H9 (cell line): ENCODE data around the gene MAST4. TPM values are rescaled to one million over a fixed set of nuclear protein-coding genes. Genes with fewer than 3 reads are reported as not detected.
A peak's percentile ranks its signal among the peaks of the same experiment; 100 is the strongest.

Experiments
- DNase-seq: peaks from one replicate; pipeline ENCODE4 v3.0.0-alpha.2; 2017
- H2AFZ ChIP-seq: one replicate; pipeline ENCODE4 v1.6.1; 2013; ENCODE audit warnings: mild to moderate bottlenecking, low read length, control low read depth, moderate library complexity
- H2AK5ac ChIP-seq: 2 replicates; pipeline ENCODE4 v1.6.1; 2013; ENCODE audit warnings: low read length, control low read depth, mixed read lengths; ENCODE audit not compliant: insufficient read length
- H2BK120ac ChIP-seq: one replicate; pipeline ENCODE4 v1.6.1; 2013; ENCODE audit warnings: low read depth, mild to moderate bottlenecking, low read length, control low read depth, inconsistent platforms; ENCODE audit not compliant: poor library complexity, severe bottlenecking
- H2BK12ac ChIP-seq: 2 replicates; pipeline ENCODE4 v1.6.1; 2013; ENCODE audit warnings: low read length, control low read depth, mixed read lengths, low read depth; ENCODE audit not compliant: insufficient read length
- H2BK15ac ChIP-seq: 2 replicates; pipeline ENCODE4 v1.6.1; 2013; ENCODE audit warnings: low read depth, low read length, control low read depth
- H2BK20ac ChIP-seq: one replicate; pipeline ENCODE4 v1.6.1; 2013; ENCODE audit warnings: low read depth, mild to moderate bottlenecking, low read length, control low read depth, inconsistent platforms; ENCODE audit not compliant: poor library complexity, severe bottlenecking
- H2BK5ac ChIP-seq: 2 replicates; pipeline ENCODE4 v1.6.1; 2013; ENCODE audit warnings: low read length, control low read depth, mixed read lengths; ENCODE audit not compliant: insufficient read length
- H3K14ac ChIP-seq: 2 replicates; pipeline ENCODE4 v1.6.1; 2013; ENCODE audit warnings: low read length, control low read depth; ENCODE audit not compliant: insufficient read depth
- H3K18ac ChIP-seq: 2 replicates; pipeline ENCODE4 v1.6.1; 2013; ENCODE audit warnings: low read depth, mild to moderate bottlenecking, mixed read lengths, low read length, control low read depth; ENCODE audit not compliant: insufficient read length
- H3K23ac ChIP-seq: 2 replicates; pipeline ENCODE4 v1.6.1; 2013; ENCODE audit warnings: low read length, control low read depth, mixed read lengths, low read depth; ENCODE audit not compliant: insufficient read length
- H3K23me2 ChIP-seq: 2 replicates; pipeline ENCODE4 v1.6.1; 2013; ENCODE audit warnings: low read depth, mild to moderate bottlenecking, mixed read lengths, low read length, control low read depth; ENCODE audit not compliant: insufficient read length, poor library complexity, severe bottlenecking
- H3K27ac ChIP-seq: 2 replicates; pipeline ENCODE4 v1.5.1; 2013; ENCODE audit warnings: low read length, control low read depth, mixed read lengths, low read depth; ENCODE audit not compliant: insufficient read length
- H3K27me3 ChIP-seq: 2 replicates; pipeline ENCODE4 v1.6.1; 2013; ENCODE audit warnings: low read length, control low read depth, inconsistent platforms; ENCODE audit not compliant: insufficient read depth
- H3K4ac ChIP-seq: 2 replicates; pipeline ENCODE4 v1.6.1; 2013; ENCODE audit warnings: low read depth, mild to moderate bottlenecking, control low read depth, inconsistent platforms, low read length, moderate library complexity
- H3K4me1 ChIP-seq: 2 replicates; pipeline ENCODE4 v1.6.1; 2013; ENCODE audit warnings: low read length, control low read depth, inconsistent platforms; ENCODE audit not compliant: insufficient read depth
- H3K4me2 ChIP-seq: 2 replicates; pipeline ENCODE4 v1.6.1; 2013; ENCODE audit warnings: low read length, control low read depth, mixed read lengths; ENCODE audit not compliant: insufficient read length, insufficient read depth
- H3K56ac ChIP-seq: 2 replicates; pipeline ENCODE4 v1.6.1; 2013; ENCODE audit warnings: low read depth, mild to moderate bottlenecking, mixed read lengths, low read length, control low read depth; ENCODE audit not compliant: insufficient read length
- H3K79me1 ChIP-seq: 2 replicates; pipeline ENCODE4 v1.6.1; 2013; ENCODE audit warnings: low read depth, mild to moderate bottlenecking, moderate library complexity, low read length, control low read depth, inconsistent platforms; ENCODE audit not compliant: insufficient read depth, poor library complexity, severe bottlenecking
- H3K79me2 ChIP-seq: 2 replicates; pipeline ENCODE4 v1.6.1; 2013; ENCODE audit warnings: low read length, control low read depth, inconsistent platforms; ENCODE audit not compliant: insufficient read depth
- H3K9ac ChIP-seq: 2 replicates; pipeline ENCODE4 v1.6.1; 2013; ENCODE audit warnings: low read length, control low read depth, mixed read lengths; ENCODE audit not compliant: insufficient read length; ENCODE audit errors: extremely low read depth
- H3K9me3 ChIP-seq: one replicate; pipeline ENCODE4 v1.6.1; 2013; ENCODE audit warnings: low read depth, low read length, inconsistent platforms; ENCODE audit not compliant: control insufficient read depth
- H3T11ph ChIP-seq: one replicate; pipeline ENCODE4 v1.6.1; 2013; ENCODE audit warnings: mild to moderate bottlenecking, low read length, control low read depth, inconsistent platforms
- H4K20me1 ChIP-seq: one replicate; pipeline ENCODE4 v1.6.1; 2013; ENCODE audit not compliant: control insufficient read depth, insufficient read length, insufficient read depth
- H4K5ac ChIP-seq: 2 replicates; pipeline ENCODE4 v1.6.1; 2013; ENCODE audit warnings: low read depth, mild to moderate bottlenecking, mixed read lengths, low read length, control low read depth; ENCODE audit not compliant: insufficient read length
- H4K8ac ChIP-seq: replicated peaks from 2 replicates; pipeline ENCODE4 v1.6.1; 2013; ENCODE audit warnings: low read length, control low read depth, mixed read lengths, low read depth; ENCODE audit not compliant: insufficient read length
- H4K91ac ChIP-seq: 2 replicates; pipeline ENCODE4 v1.6.1; 2013; ENCODE audit warnings: low read depth, mild to moderate bottlenecking, moderate library complexity, mixed read lengths, low read length, control low read depth; ENCODE audit not compliant: insufficient read length
- H3K27ac Mint-ChIP-seq, 3 experiments: 2 replicates in 2 of 3; 3 replicates in 1 of 3; pipeline ENCODE4 v1.8.0; 2020 to 2021; ENCODE audit warnings: mixed read lengths in 3 of 3, mild to moderate bottlenecking in 1 of 3, moderate library complexity in 1 of 3
- H3K27me3 Mint-ChIP-seq: 2 replicates; pipeline ENCODE4 v1.8.0; 2021; ENCODE audit warnings: low read depth, mild to moderate bottlenecking, moderate library complexity, mixed read lengths
- H3K36me3 Mint-ChIP-seq, 3 experiments: 2 replicates in 2 of 3; 3 replicates in 1 of 3; pipeline ENCODE4 v1.8.0; 2020 to 2021; ENCODE audit warnings: low read depth in 3 of 3, mixed read lengths in 3 of 3; ENCODE audit not compliant: insufficient read depth in 1 of 3
- H3K4me1 Mint-ChIP-seq, 2 experiments: 2 replicates each; pipeline ENCODE4 v1.8.0; 2020; ENCODE audit warnings: mixed read lengths in 2 of 2
- H3K4me3 Mint-ChIP-seq, 2 experiments: 2 replicates in 1 of 2; 3 replicates in 1 of 2; pipeline ENCODE4 v1.8.0; 2020 to 2021; ENCODE audit warnings: mild to moderate bottlenecking in 2 of 2, mixed read lengths in 2 of 2, moderate library complexity in 1 of 2
- H3K9me3 Mint-ChIP-seq, 2 experiments: 2 replicates in 1 of 2; 3 replicates in 1 of 2; pipeline ENCODE4 v1.8.0; 2020; ENCODE audit warnings: mild to moderate bottlenecking in 2 of 2, mixed read lengths in 2 of 2, moderate library complexity in 1 of 2
- CTCF ChIP-seq: fragments of 200-600 bp; sonication (generic); conservative IDR thresholded peaks from 3 replicates; pipeline ENCODE4 v1.8.0; 2021; ENCODE audit warnings: antibody characterized with exemption, mild to moderate bottlenecking
- WGBS: extraction: QIAGEN DNeasy Blood & Tissue Kit; methylation state at CpG from one replicate; pipeline ENCODE4 v1.1.7; 2013; ENCODE audit warnings: missing lambda C conversion rate, low lambda C conversion rate, mixed read lengths; ENCODE audit not compliant: insufficient read length; ENCODE audit errors: extremely low coverage; 5-methylcytosine and 5-hydroxymethylcytosine counted together
- total RNA-seq: library from RNA; stranded (reverse); gene quantifications from 2 replicates; pipeline ENCODE4 v1.2.1, GENCODE V29; 2021

MAST4 gene
- total RNA-seq, 1 experiment from 2014 or later, result 3.7 TPM

DNA sequence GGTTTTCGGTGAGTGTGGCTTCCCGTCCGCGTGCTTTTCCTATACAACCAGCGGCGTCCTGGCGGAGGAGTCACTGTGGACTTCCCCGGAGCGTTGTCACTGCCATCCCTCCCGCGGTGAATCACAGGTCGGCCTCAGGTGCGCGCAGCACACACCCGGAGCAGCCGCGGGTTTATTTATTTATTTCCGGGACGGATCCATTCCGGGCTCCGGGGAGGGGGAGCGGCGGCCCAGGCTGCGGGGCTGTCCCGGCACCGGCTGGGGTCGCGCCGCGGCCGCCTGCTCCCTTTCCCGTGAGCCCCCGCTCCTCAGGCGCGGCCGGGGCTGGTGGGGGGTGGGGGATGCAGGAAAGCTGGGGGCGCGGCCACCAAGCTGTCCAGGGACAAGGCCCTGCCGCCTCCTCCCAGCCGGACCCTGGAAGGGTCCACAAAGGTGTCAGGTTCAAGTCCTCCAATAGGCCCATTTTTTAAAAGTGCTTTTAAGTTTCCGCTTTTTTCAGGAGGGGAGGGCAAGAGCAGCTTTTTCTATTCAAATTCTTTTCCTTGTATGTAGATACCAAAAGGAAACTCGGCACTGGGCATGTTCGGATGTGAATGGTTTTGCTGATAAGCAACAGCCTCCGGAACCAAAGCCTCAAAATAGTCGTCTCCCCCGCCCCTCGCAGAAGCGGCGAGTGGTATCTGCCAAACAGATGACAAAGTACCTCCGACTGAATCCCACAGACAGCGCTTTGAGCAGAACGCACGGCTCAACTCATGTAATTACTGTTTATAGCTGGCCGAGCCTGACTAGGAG lies 407.9 kb downstream of the MAST4 start:
- Histone ChIP-seq H3K23me2 (peaks cover 14% of the 10 kb centered on the region), H3K4me1 (no peaks in the 10 kb centered on the region; the same call in 1 of the 2 replicates), H3K9me3 (no peaks in the 10 kb centered on the region), H3K79me1 (no peaks in the 10 kb centered on the region), H3K4me2 (peak overlapping the region; percentile 56), H2BK20ac (no peak overlapping the region), H2BK15ac (no peak overlapping the region), H3K56ac (peak overlapping the region; percentile 22), H3T11ph (no peak overlapping the region), H4K20me1 (no peaks in the 10 kb centered on the region), H4K8ac (no peak overlapping the region), H3K27me3 (no peaks in the 10 kb centered on the region), H3K9ac (peak overlapping the region; percentile 85), H3K4ac (no peak overlapping the region), H3K27ac (peak overlapping the region; percentile 1), H3K79me2 (no peaks in the 10 kb centered on the region), H4K5ac (no peak overlapping the region), H2BK12ac (no peak overlapping the region), H2BK120ac (no peak overlapping the region), H2AK5ac (no peak overlapping the region), H3K14ac (peak overlapping the region; percentile 52; the same call in 1 of the 2 replicates), H2BK5ac (no peak overlapping the region), H2AFZ (peak overlapping the region; percentile 69), H4K91ac (no peak overlapping the region), H3K23ac (no peak overlapping the region), H3K18ac (peak overlapping the region; percentile 15)
- H3K27me3 Mint-ChIP-seq, result peaks cover 3% of the 10 kb centered on the region; the same call in 1 of the 2 replicates
- no CpG with 5 or more reads among the region's 54 CpGs for WGBS
- no peaks in the 10 kb centered on the region for H3K36me3 Mint-ChIP-seq
- peak overlapping the region; percentile 82 to 88 (median 82) for H3K27ac Mint-ChIP-seq
- H3K4me1 Mint-ChIP-seq, result peaks cover 18 to 21% of the 10 kb centered on the region in 2 experiments
- no peak for TF ChIP-seq CTCF
- peak overlapping the region; percentile 85 to 92 for H3K4me3 Mint-ChIP-seq
- no peaks in the 10 kb centered on the region for H3K9me3 Mint-ChIP-seq
- DNase-seq, result peak; percentile 93
